T-helper 2 cell treated with Interferon-gamma antibody and Interleukin-4, amounts not matched to agents 5 μg/mL and 100 μg/mL, for 36 hours (primary cell): ENCODE results near the gene AKAP10.
A peak's percentile ranks its signal among the peaks of the same experiment; 100 is the strongest.
"Not testable (repeated sequence)": the region's sequence is repeated elsewhere in the genome, so short reads cannot be mapped to it uniquely, and the experiment has no call there.

Experiments
- DNase-seq: peaks from one replicate; pipeline ENCODE4 v3.0.0; 2021; ENCODE audit warnings: low spot score
- H3K27ac Mint-ChIP-seq: one replicate; pipeline ENCODE4 v1.8.0; 2021; ENCODE audit warnings: mild to moderate bottlenecking, mixed read lengths
- H3K27me3 Mint-ChIP-seq: one replicate; pipeline ENCODE4 v1.8.0; 2021; ENCODE audit warnings: low read depth, mixed read lengths
- H3K36me3 Mint-ChIP-seq: one replicate; pipeline ENCODE4 v1.8.0; 2021; ENCODE audit warnings: low read depth, mixed read lengths
- H3K4me1 Mint-ChIP-seq: one replicate; pipeline ENCODE4 v1.8.0; 2021; ENCODE audit warnings: low read depth, mixed read lengths
- H3K4me3 Mint-ChIP-seq: one replicate; pipeline ENCODE4 v1.8.0; 2022; ENCODE audit warnings: mild to moderate bottlenecking, moderate library complexity, mixed read lengths
- H3K9me3 Mint-ChIP-seq: one replicate; pipeline ENCODE4 v1.8.0; 2021; ENCODE audit warnings: mixed read lengths

The AKAP10 gene

DNA sequence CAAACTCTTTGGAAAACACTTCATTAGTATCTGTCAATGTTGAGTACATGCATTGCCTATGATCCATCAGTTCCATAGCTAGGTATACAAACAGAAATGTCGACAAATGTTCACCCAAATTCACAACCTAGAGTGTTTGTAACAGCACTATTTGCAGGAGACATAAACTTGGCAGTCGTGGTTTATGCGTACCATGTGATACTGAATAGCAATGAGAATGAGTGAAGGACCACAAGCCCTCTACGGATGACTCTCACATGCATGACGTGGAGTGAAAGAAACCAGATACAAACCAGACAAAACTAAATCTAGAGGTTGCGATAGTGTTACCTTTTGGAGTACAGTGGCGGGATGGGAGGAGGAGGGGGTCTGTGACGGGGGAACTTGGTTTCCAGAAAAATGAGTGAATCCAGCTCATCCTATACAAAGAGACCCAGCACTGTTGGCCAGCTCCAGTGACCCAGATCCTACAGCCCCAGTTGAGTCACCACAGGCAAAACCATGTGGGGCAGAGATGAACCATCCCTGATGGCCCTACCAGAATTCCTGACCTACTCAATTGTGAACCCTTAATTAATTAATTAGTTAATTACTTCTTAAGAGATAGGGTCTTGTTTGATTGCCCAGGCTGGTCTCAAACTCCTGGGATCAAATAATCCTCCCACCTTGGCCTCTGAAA lies 94.0 kb downstream of the AKAP10 start:
- DNase-seq = no peak
- no peaks in the 10 kb centered on the region for H3K36me3 Mint-ChIP-seq
- no peaks in the 10 kb centered on the region for H3K4me1 Mint-ChIP-seq
- no peak overlapping the region for H3K4me3 Mint-ChIP-seq
- H3K27me3 Mint-ChIP-seq = peaks cover 13% of the 10 kb centered on the region
- no peak overlapping the region for H3K27ac Mint-ChIP-seq
- no peaks in the 10 kb centered on the region for H3K9me3 Mint-ChIP-seq

DNA sequence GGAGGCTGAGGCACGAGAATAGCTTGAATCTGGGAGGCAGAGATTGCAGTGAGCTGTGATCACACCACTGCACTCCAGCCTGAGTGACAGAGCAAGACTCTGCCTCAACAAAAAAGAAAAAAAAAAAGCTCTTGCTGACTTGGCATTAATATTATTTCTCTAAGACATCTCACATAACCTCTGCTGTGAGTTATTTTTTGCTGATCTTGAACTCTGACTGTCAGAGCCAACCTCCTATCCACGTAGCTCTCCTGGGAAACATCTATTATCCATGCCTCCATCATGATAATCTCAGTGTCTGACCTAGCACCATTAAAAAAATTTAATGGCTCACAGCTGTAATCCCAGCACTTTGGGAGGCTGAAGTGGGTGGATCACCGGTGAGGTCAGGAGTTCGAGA lies 97.2 kb downstream of the AKAP10 start:
- Mint-ChIP-seq H3K27me3 (peaks cover 14% of the 10 kb centered on the region), H3K27ac (no peak overlapping the region), H3K4me3 (no peak overlapping the region), H3K4me1 (peaks cover 17% of the 10 kb centered on the region), H3K9me3 (no peaks in the 10 kb centered on the region), H3K36me3 (no peaks in the 10 kb centered on the region)
- no peak for DNase-seq

DNA sequence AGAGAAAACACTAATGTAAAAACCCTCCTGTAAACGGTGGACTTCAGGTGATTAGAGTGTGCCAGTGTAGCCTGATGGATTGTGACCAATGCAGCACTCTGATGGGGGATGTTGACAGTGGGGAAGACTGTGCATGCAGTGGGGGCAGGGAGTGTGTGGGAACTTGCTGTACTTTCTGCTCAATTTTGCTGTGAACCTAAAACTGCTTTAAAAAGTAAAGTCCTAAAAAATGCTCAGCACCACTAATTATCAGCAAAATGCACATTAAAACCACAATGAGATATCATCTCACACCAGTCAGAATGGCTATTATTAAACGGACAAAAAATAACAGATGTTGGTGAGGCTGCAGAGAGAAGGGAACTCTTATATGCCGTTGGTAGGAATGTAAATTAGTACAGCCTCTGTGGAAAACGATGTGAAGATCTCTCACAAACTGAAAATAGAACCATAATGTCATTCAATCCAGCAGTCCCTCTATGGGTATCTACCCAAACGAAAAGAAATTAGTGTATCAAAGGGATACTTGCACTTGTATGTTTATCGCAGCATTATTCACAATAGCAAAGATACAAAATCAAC lies 100.2 kb downstream of the AKAP10 start:
- peaks cover 14% of the 10 kb centered on the region for H3K27me3 Mint-ChIP-seq
- no peak for DNase-seq
- H3K4me3 Mint-ChIP-seq = no peak overlapping the region
- no peaks in the 10 kb centered on the region for H3K36me3 Mint-ChIP-seq
- no peaks in the 10 kb centered on the region for H3K9me3 Mint-ChIP-seq
- H3K4me1 Mint-ChIP-seq = peaks cover 17% of the 10 kb centered on the region
- H3K27ac Mint-ChIP-seq = no peak overlapping the region

DNA sequence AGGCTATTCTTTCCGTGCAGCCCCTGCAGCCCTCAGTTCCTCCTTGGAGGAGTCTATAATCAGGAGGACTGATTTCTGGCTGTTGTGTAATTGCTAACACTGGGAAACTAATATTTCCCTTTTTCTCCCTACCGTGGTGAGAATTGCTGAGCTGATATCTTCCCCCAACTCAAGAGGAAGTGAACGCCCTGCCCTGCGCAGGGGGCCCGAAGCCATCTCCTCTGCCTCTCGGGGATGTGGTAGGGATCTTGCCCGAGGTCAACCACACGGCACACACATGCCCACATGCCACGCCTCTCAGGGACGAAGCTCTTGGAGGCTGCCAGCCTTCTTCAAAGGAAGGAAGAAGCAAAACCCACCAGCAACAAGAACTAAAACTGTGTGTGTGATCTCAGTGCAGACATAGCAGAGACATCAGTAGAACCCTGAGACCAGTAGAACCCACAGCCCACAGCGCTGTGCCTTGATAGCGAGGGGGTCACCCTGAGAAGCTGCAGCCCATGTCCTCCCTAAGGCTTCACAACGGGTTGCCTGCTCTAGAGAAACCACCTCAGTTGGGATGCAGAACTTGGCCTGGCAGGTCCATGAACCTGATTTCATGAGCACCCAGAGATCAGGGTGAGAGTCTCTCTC lies 101.0 kb downstream of the AKAP10 start:
- peak; percentile 8 for DNase-seq

DNA sequence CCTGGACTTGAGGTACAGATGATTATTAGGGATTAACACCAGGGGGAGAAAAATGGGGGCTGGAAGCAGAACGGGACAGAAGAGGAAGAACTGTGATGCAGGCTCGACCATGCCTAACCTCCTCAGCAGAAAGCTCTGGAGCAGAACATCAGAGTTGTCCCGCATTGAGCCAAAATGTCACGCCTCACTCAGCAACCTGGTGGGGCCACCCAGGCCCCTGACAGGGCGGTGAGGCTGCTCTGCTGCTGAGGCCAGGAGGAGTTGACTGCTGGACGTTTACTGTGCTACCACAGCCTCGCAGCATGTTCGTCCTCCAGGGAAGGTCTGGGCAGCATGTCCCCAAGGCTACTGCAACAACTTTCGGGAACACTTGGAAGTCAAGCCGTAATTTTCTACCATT lies 103.4 kb downstream of the AKAP10 start:
- Mint-ChIP-seq H3K27me3 (peaks cover 5% of the 10 kb centered on the region), H3K27ac (no peak overlapping the region), H3K36me3 (no peaks in the 10 kb centered on the region), H3K9me3 (no peaks in the 10 kb centered on the region), H3K4me1 (peaks cover 17% of the 10 kb centered on the region), H3K4me3 (no peak overlapping the region)
- no peak for DNase-seq

More for the DNA sequence above, 101.0 kb downstream of the AKAP10 start:
- H3K27me3 Mint-ChIP-seq = peaks cover 14% of the 10 kb centered on the region
- H3K9me3 Mint-ChIP-seq = no peaks in the 10 kb centered on the region
- peak overlapping the region; percentile 50 for H3K27ac Mint-ChIP-seq
- H3K4me3 Mint-ChIP-seq = peak overlapping the region; percentile 78
- H3K4me1 Mint-ChIP-seq = peaks cover 17% of the 10 kb centered on the region
- H3K36me3 Mint-ChIP-seq = no peaks in the 10 kb centered on the region

DNA sequence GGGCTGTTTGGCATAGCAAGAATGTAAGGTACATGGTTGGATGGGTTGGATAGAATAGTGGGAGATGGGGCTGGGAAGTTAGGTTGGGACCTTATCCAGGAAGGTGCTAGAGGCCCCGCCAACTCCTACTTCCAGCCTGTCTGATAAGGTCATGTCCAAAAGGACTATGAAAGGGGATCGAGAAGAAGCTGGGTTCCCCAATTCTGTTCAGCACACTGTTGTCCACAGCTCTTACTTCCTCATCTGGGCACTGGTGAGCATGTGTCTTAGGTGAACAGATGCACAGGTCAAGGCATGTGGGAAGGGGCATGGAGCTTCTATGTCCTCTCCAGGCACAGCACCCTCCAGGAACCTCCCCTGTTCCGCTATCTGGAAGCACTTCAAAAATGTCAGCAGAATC lies 104.3 kb downstream of the AKAP10 start:
- Mint-ChIP-seq H3K4me1 (peaks cover 17% of the 10 kb centered on the region), H3K36me3 (no peaks in the 10 kb centered on the region), H3K4me3 (no peak overlapping the region), H3K9me3 (no peaks in the 10 kb centered on the region), H3K27ac (no peak overlapping the region), H3K27me3 (no peaks in the 10 kb centered on the region)
- DNase-seq = no peak

DNA sequence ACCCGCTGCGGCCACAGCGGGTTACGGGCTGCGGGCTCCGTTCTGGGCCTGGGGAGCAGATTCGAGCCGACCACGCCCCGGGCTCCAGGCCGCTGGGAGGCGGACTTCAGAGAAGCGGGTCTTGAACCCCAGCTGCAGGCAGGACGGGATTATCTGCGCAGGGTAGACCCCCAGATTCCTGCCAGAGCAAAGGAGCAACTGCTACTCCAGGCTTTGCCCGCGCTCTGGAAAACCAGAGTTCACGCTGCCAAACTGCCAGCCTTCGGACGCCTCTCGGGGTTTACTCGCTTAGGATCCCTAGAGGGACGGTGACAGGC lies 109.6 kb downstream of the AKAP10 start:
- no peaks in the 10 kb centered on the region for H3K9me3 Mint-ChIP-seq
- peaks cover 11% of the 10 kb centered on the region for H3K4me1 Mint-ChIP-seq
- H3K27me3 Mint-ChIP-seq = no peaks in the 10 kb centered on the region
- peaks cover 2% of the 10 kb centered on the region for H3K36me3 Mint-ChIP-seq
- peak overlapping the region; percentile 63 for H3K4me3 Mint-ChIP-seq
- DNase-seq = no peak
- no peak overlapping the region for H3K27ac Mint-ChIP-seq

DNA sequence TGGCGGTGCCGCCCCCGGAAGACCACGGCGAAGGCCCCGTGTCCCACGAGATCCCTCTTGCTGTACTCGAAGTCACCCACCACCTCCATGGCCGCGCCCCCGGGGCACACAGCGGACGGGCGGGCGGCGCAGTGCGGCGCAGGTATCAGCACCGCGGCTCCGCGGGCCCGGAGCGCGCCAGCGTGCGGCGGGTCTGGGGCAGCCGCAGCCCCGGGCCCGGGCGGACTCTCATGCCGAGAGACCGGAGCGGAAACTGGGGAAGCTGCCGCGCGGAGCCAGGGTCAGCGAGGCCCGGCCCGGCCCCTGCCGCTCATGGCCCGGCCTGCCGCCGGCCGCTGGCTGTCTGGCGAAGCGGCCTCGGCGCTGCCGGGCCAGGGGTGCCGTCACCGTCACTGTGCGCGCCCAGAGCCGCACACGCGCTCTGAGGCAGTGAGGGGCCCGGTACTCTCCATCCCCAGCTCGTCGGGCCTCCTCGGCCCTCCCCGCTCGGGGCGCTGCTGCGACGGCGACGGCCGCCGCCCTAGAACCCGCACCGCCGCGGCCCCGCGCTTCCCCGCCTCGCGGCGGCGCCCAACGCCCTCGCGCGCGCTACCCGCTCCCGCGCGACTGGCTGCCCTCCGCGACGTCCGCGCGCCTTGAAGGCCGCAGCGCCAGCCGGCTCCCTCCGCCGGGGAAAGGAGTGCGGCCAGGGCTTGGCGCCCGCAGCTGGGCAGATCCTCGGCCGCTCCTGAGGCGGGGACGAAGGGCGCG lies 110.1 kb downstream of the AKAP10 start, which contains the start of gene ULK2:
ULK2 (minus strand) TSS at position 608 of the 750 bp plus-strand sequence; CDS start at position 89, 519 bp downstream.
- peak within 1 kb of the TSS; percentile 85 for H3K4me3 Mint-ChIP-seq
- H3K36me3 Mint-ChIP-seq = peaks cover 2% of the 10 kb centered on the region
- H3K27me3 Mint-ChIP-seq = no peaks in the 10 kb centered on the region
- no peaks in the 10 kb centered on the region for H3K9me3 Mint-ChIP-seq
- peaks cover 11% of the 10 kb centered on the region for H3K4me1 Mint-ChIP-seq
- DNase-seq = peak; percentile 59
- H3K27ac Mint-ChIP-seq = peak within 1 kb of the TSS; percentile 83

DNA sequence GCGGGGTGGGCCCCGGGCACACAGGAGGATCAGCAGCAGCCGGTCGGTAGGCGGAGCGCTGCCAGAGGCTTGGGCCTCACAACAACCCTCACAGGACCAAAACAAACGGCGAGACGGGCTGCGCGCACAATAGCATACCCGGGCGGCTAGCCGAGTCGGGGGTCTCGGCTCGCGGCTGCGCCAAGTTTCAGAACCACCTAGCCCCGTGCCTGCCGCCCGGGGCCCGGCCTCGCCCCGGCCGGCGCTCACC lies 110.6 kb downstream of the AKAP10 start:
- H3K27ac Mint-ChIP-seq = peak overlapping the region; percentile 83
- DNase-seq = peak; percentile 48
- H3K27me3 Mint-ChIP-seq = no peaks in the 10 kb centered on the region
- H3K4me3 Mint-ChIP-seq = peak overlapping the region; percentile 85
- H3K4me1 Mint-ChIP-seq = peaks cover 11% of the 10 kb centered on the region
- peaks cover 2% of the 10 kb centered on the region for H3K36me3 Mint-ChIP-seq
- H3K9me3 Mint-ChIP-seq = no peaks in the 10 kb centered on the region

DNA sequence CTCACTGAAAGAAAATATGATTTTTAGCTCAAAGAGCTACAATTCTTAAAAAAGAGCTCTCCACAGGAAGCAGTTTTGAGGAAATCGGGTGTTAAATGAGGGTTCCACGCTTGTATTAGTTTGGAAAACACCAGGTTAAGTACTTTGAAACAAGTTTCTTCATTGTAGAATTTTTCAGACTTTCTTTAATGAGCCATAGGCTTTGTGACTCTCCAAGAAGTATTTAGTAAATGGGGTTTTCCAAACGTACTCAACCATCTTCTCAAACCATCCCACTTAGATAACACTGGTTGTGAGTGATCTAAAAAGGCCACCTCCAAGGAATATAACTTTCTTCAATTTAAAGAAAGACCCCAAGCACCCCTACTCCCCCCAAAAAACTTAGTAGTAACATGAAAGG lies 112.6 kb downstream of the AKAP10 start:
- Mint-ChIP-seq H3K27ac (no peak overlapping the region), H3K4me3 (peak overlapping the region; percentile 14), H3K36me3 (peaks cover 2% of the 10 kb centered on the region), H3K4me1 (peaks cover 11% of the 10 kb centered on the region), H3K9me3 (no peaks in the 10 kb centered on the region), H3K27me3 (no peaks in the 10 kb centered on the region)
- no peak for DNase-seq

DNA sequence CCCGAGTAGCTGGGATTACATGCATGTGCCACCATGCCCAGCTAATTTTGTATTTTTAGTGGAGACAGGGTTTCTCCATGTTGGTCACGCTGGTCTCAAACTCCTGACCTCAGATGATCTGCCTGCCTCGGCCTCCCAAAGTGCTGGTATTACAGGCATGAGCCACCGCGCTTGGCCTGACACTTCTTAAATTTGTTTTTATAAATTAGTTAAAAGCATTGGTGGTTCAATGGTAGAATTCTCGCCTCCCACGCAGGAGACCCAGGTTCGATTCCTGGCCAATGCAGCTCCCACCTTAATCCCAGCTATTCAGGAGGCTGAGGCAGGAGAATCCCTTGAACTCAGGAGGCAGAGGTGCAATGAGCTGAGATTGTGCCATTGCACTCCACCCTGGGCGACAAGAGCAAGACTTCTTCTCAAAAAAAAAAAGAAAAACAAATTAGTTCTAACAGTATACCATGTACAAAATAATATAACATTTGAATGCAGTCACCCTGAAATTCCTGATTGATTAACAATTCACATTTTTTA lies 116.9 kb downstream of the AKAP10 start:
- H3K4me1 Mint-ChIP-seq, H3K4me3 Mint-ChIP-seq, H3K27ac Mint-ChIP-seq, H3K27me3 Mint-ChIP-seq, H3K36me3 Mint-ChIP-seq, DNase-seq, H3K9me3 Mint-ChIP-seq: not testable (repeated sequence)

DNA sequence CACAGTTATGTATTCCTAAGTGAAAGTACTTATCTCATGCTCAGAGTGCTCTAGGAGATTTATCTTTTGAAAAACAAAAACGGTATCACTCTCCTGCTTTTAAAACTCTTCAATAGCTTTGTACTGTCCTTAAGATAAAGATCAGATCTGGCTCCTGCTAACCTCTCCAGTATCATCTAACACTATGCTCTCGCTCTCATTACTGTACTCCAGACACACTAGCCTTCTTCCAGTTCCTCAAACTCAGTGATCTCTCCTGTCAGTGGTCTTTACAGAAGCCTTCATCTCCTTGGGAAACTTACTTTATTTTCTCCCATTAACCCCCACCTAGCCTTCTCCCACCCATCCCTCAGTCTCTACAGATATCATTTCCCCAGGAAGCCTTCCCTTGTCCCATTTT lies 120.0 kb downstream of the AKAP10 start:
- no peaks in the 10 kb centered on the region for H3K9me3 Mint-ChIP-seq
- no peak overlapping the region for H3K27ac Mint-ChIP-seq

More for the DNA sequence above, 120.0 kb downstream of the AKAP10 start:
- Mint-ChIP-seq H3K4me3 (no peak overlapping the region), H3K36me3 (peaks cover 4% of the 10 kb centered on the region), H3K27me3 (no peaks in the 10 kb centered on the region), H3K4me1 (no peaks in the 10 kb centered on the region)
- no peak for DNase-seq
